Skeletal muscle tissue (tissue), 4 donors: ENCODE data around the gene NMU. TPM values are rescaled to one million over a fixed set of nuclear protein-coding genes. Genes with fewer than 3 reads are reported as not detected.

Source experiments
- H3K27ac ChIP-seq: one replicate; pipeline ENCODE4 v1.7.0; 2013; ENCODE audit warnings: mild to moderate bottlenecking, low read depth, low read length, inconsistent platforms
- H3K27me3 ChIP-seq, 3 donors: one replicate each; pipeline ENCODE4 v1.7.0; 2013; ENCODE audit warnings: low read length in 3 of 3; ENCODE audit not compliant: control insufficient read depth in 3 of 3, insufficient read depth in 3 of 3
- H3K36me3 ChIP-seq, 3 donors: one replicate each; pipeline ENCODE4 v1.7.0; 2013; ENCODE audit warnings: low read length in 3 of 3; ENCODE audit not compliant: control insufficient read depth in 3 of 3, insufficient read depth in 3 of 3
- H3K4me1 ChIP-seq, 3 donors: one replicate each; pipeline ENCODE4 v1.7.0; 2013; ENCODE audit warnings: low read length in 3 of 3, mild to moderate bottlenecking in 3 of 3; ENCODE audit not compliant: control insufficient read depth in 3 of 3, insufficient read depth in 3 of 3
- H3K4me3 ChIP-seq, 3 donors: one replicate each; pipeline ENCODE4 v1.7.0; 2013; ENCODE audit warnings: low read length in 3 of 3
- H3K9ac ChIP-seq, 3 donors: one replicate each; pipeline ENCODE4 v1.7.0; 2013; ENCODE audit warnings: low read length in 3 of 3, mild to moderate bottlenecking in 3 of 3, moderate library complexity in 2 of 3, low read depth in 1 of 3
- H3K9me3 ChIP-seq, 3 donors: one replicate each; pipeline ENCODE4 v1.7.0; 2013; ENCODE audit warnings: low read length in 3 of 3; ENCODE audit not compliant: control insufficient read depth in 3 of 3
- total RNA-seq: library from RNA; depleted of rRNA; stranded (reverse); fragments of >200 nt; gene quantifications from one replicate; pipeline ENCODE4 v1.2.3, GENCODE V29; 2014
- donor health status: Osteomylitis.

NMU gene
- total RNA-seq, 1 donor from 2014 or later = not detected

GRCh38 chr4:55666535-55666934 lies 30.4 kb upstream of the NMU start:
- H3K9ac ChIP-seq = no peak overlapping the region
- H3K4me3 ChIP-seq = no peak overlapping the region
- no peaks in the 10 kb centered on the region for H3K9me3 ChIP-seq
- H3K36me3 ChIP-seq = no peaks in the 10 kb centered on the region
- peaks cover 0 to 1% (median 0%) of the 10 kb centered on the region in 3 donors for H3K27me3 ChIP-seq
- no peaks in the 10 kb centered on the region for H3K4me1 ChIP-seq
- no peak overlapping the region for H3K27ac ChIP-seq

GRCh38 chr4:55663145-55663544 lies 27.0 kb upstream of the NMU start:
- no peak overlapping the region for H3K9ac ChIP-seq
- H3K36me3 ChIP-seq = no peaks in the 10 kb centered on the region
- H3K27ac ChIP-seq = no peak overlapping the region
- no peaks in the 10 kb centered on the region for H3K9me3 ChIP-seq
- peaks cover 0 to 4% (median 0%) of the 10 kb centered on the region in 3 donors for H3K27me3 ChIP-seq
- H3K4me1 ChIP-seq = no peaks in the 10 kb centered on the region
- no peak overlapping the region for H3K4me3 ChIP-seq

GRCh38 chr4:55661398-55662056 lies 25.4 kb upstream of the NMU start:
- Histone ChIP-seq H3K4me1 (no peaks in the 10 kb centered on the region), H3K36me3 (no peaks in the 10 kb centered on the region), H3K4me3 (no peak overlapping the region), H3K9me3 (no peaks in the 10 kb centered on the region), H3K27ac (no peak overlapping the region), H3K9ac (no peak overlapping the region), H3K27me3 (peaks cover 0 to 4% (median 0%) of the 10 kb centered on the region in 3 donors)

- H3K9ac ChIP-seq = no peak overlapping the region
- H3K27me3 ChIP-seq = peaks cover 0 to 4% (median 0%) of the 10 kb centered on the region in 3 donors
- H3K27ac ChIP-seq = no peak overlapping the region
- no peaks in the 10 kb centered on the region for H3K4me1 ChIP-seq
- H3K9me3 ChIP-seq = no peaks in the 10 kb centered on the region
- no peak overlapping the region for H3K4me3 ChIP-seq
- no peaks in the 10 kb centered on the region for H3K36me3 ChIP-seq
These were observed 22.6 kb upstream of the NMU start for GRCh38 chr4:55658657-55659056.

GRCh38 chr4:55654131-55654530 lies 18.0 kb upstream of the NMU start:
- Histone ChIP-seq H3K36me3 (no peaks in the 10 kb centered on the region), H3K4me3 (no peak overlapping the region), H3K9ac (no peak overlapping the region), H3K27me3 (no peaks in the 10 kb centered on the region), H3K27ac (no peak overlapping the region), H3K4me1 (no peaks in the 10 kb centered on the region), H3K9me3 (no peaks in the 10 kb centered on the region)

GRCh38 chr4:55650483-55650882 lies 14.4 kb upstream of the NMU start:
- no peaks in the 10 kb centered on the region for H3K27me3 ChIP-seq
- H3K4me3 ChIP-seq = no peak overlapping the region
- no peaks in the 10 kb centered on the region for H3K36me3 ChIP-seq
- no peaks in the 10 kb centered on the region for H3K9me3 ChIP-seq
- H3K9ac ChIP-seq = no peak overlapping the region
- H3K4me1 ChIP-seq = no peaks in the 10 kb centered on the region
- no peak overlapping the region for H3K27ac ChIP-seq

GRCh38 chr4:55637272-55637820 lies 1.2 kb upstream of the NMU start:
- Histone ChIP-seq H3K27me3 (peaks cover 33 to 41% (median 35%) of the 10 kb centered on the region in 3 donors), H3K36me3 (no peaks in the 10 kb centered on the region), H3K4me3 (no peak overlapping the region), H3K27ac (no peak overlapping the region), H3K9me3 (no peaks in the 10 kb centered on the region), H3K4me1 (peaks cover 6 to 11% (median 7%) of the 10 kb centered on the region in 3 donors), H3K9ac (no peak overlapping the region)

- H3K4me3 ChIP-seq = peak overlapping the region in 1 of 3 donors; percentile 48
- no peaks in the 10 kb centered on the region for H3K36me3 ChIP-seq
- H3K27me3 ChIP-seq = peaks cover 33 to 41% (median 35%) of the 10 kb centered on the region in 3 donors
- H3K9me3 ChIP-seq = no peaks in the 10 kb centered on the region
- H3K9ac ChIP-seq = no peak overlapping the region
- H3K4me1 ChIP-seq = peaks cover 6 to 11% (median 7%) of the 10 kb centered on the region in 3 donors
- H3K27ac ChIP-seq = no peak overlapping the region
These were observed 530 bp upstream of the NMU start for GRCh38 chr4:55636656-55636999.

GRCh38 chr4:55635282-55635681 lies 816 bp downstream of the NMU start:
- Histone ChIP-seq H3K9me3 (peaks cover 0 to 3% (median 0%) of the 10 kb centered on the region in 3 donors), H3K4me3 (no peak overlapping the region), H3K27me3 (peaks cover 33 to 41% (median 35%) of the 10 kb centered on the region in 3 donors)

GRCh38 chr4:55634417-55635128 lies 1.5 kb downstream of the NMU start:
- no peaks in the 10 kb centered on the region for H3K36me3 ChIP-seq
- peaks cover 6 to 11% (median 7%) of the 10 kb centered on the region in 3 donors for H3K4me1 ChIP-seq
- H3K9me3 ChIP-seq = peaks cover 0 to 3% (median 0%) of the 10 kb centered on the region in 3 donors
- no peak overlapping the region for H3K9ac ChIP-seq
- H3K27ac ChIP-seq = no peak overlapping the region
- peaks cover 33 to 41% (median 35%) of the 10 kb centered on the region in 3 donors for H3K27me3 ChIP-seq
- H3K4me3 ChIP-seq = no peak overlapping the region

More at GRCh38 chr4:55635282-55635681, 816 bp downstream of the NMU start:
- Histone ChIP-seq H3K9ac (no peak overlapping the region), H3K27ac (no peak overlapping the region), H3K4me1 (peaks cover 6 to 11% (median 7%) of the 10 kb centered on the region in 3 donors), H3K36me3 (no peaks in the 10 kb centered on the region)
